Peyer's patch (tissue), 4 donors: ENCODE results near the gene RPL27A. TPM values are rescaled to one million over a fixed set of nuclear protein-coding genes. Genes with fewer than 3 reads are reported as not detected.

ENCODE experiments used
- DNase-seq, 3 donors: peaks; one replicate each; pipeline ENCODE4 v3.0.0-alpha.2; 2017 to 2019
- H3K27ac ChIP-seq, 4 donors: fragments of 200-600 bp; sonication (generic); one replicate each; pipeline ENCODE4 v1.5.1; 2016 to 2019
- H3K27me3 ChIP-seq, 2 donors: fragments of 200-600 bp; sonication (generic); one replicate each; pipeline ENCODE4 v1.5.1; 2019
- H3K36me3 ChIP-seq, 3 donors: fragments of 200-600 bp; sonication (generic); one replicate each; pipeline ENCODE4 v1.5.1; 2016 to 2019
- H3K4me1 ChIP-seq, 4 donors: fragments of 200-600 bp; sonication (generic); one replicate each; pipeline ENCODE4 v1.5.1; 2016 to 2019
- H3K4me3 ChIP-seq, 4 donors: fragments of 200-600 bp; sonication (generic); 1 replicate in 3 of 4; 2 replicates in 1 of 4; pipeline ENCODE4 v1.5.1; 2016 to 2019; ENCODE audit warnings: mild to moderate bottlenecking in 1 of 4
- H3K9me3 ChIP-seq, 4 donors: fragments of 200-600 bp; sonication (generic); one replicate each; pipeline ENCODE4 v1.5.1; 2016 to 2019; ENCODE audit warnings: mild to moderate bottlenecking in 1 of 4
- POLR2A ChIP-seq, 2 donors: fragments of 450-650 bp; IDR thresholded peaks; one replicate each; pipeline ENCODE4 v1.5.1; 2017; ENCODE audit warnings: antibody characterized with exemption in 2 of 2, mild to moderate bottlenecking in 2 of 2, moderate library complexity in 2 of 2
- total RNA-seq, 4 donors: library from RNA; depleted of rRNA; stranded (reverse); fragments of >200 nt; gene quantifications; one replicate each; pipeline ENCODE4 v1.1.0, GENCODE V29; 2016
- TF ChIP-seq, protein P1 (sequence below), 6 experiments: fragments of 450-650 bp in 4 of 6; fragments of 200-600 bp in 2 of 6; sonication (generic) in 1 of 6; IDR thresholded peaks; one replicate each; pipeline ENCODE4 v1.5.1; 2017 to 2019; ENCODE audit warnings: antibody characterized with exemption in 6 of 6, mild to moderate bottlenecking in 3 of 6, moderate library complexity in 1 of 6

Gene RPL27A
- total RNA-seq, 4 donors from 2014 or later, result 476 to 923 (median 619) TPM

DNA sequence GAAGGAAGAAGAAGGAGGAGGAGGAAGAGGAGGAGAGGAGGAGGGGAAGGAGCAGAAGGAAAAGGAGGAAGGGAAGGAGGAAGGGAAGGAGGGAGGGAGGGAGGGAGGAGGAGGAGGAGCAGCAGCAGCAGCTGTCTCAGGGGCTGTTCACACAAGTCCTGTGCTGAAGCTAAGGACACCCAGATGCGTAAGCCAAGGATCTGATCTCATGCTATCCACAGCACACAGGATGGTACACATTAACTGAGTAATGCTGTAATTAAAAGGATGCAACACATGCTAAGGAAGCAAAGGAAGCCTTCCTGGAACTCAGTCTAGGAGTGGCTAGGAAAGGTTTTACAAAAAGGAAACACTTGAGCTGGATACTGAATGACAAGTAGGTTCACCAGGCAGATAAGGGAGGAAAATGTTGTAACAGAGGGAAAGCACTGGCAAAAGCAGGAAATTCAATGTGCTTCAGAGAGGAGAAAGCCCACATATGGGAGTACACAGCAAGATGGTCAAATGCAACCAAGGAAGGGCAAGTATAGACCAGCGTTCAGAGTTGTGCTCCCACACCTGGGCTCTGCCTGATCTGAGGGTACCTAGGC, 32.1 kb upstream of the RPL27A start:
- TF ChIP-seq POLR2A (IDR thresholded peaks at IDR 0.05), result no peak
- TF ChIP-seq, protein P1, sequence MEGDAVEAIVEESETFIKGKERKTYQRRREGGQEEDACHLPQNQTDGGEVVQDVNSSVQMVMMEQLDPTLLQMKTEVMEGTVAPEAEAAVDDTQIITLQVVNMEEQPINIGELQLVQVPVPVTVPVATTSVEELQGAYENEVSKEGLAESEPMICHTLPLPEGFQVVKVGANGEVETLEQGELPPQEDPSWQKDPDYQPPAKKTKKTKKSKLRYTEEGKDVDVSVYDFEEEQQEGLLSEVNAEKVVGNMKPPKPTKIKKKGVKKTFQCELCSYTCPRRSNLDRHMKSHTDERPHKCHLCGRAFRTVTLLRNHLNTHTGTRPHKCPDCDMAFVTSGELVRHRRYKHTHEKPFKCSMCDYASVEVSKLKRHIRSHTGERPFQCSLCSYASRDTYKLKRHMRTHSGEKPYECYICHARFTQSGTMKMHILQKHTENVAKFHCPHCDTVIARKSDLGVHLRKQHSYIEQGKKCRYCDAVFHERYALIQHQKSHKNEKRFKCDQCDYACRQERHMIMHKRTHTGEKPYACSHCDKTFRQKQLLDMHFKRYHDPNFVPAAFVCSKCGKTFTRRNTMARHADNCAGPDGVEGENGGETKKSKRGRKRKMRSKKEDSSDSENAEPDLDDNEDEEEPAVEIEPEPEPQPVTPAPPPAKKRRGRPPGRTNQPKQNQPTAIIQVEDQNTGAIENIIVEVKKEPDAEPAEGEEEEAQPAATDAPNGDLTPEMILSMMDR (IDR thresholded peaks at IDR 0.05), result no peak
- Histone ChIP-seq H3K4me3 (no peak overlapping the region), H3K27ac (no peak overlapping the region), H3K9me3 (no peaks in the 10 kb centered on the region), H3K36me3 (peaks cover 0 to 50% (median 0%) of the 10 kb centered on the region in 3 donors), H3K27me3 (no peaks in the 10 kb centered on the region), H3K4me1 (no peaks in the 10 kb centered on the region)
- no peak for DNase-seq

DNA sequence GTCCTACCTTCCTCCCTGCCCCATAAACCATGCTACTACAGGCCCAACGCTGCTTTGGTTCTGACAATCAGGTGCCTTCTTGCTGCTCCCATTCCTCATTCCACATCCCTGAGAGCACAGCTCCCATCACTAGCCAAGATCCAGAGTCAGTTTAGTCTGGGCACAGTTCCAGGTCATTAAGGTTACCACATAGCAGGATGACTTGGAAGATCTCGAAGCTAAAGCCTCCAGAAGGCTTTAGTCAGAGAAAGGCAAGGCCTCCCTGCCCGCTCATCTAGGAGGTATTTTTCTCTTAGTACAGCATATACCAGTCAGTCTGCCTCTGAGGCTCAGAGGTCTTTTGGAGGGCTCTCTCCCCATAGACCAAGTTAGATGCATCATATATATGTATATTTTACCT, 30.5 kb upstream of the RPL27A start:
- H3K4me3 ChIP-seq, result no peak overlapping the region
- no peaks in the 10 kb centered on the region for H3K9me3 ChIP-seq
- H3K27me3 ChIP-seq, result no peaks in the 10 kb centered on the region
- H3K27ac ChIP-seq, result no peak overlapping the region
- TF ChIP-seq, protein P1 (IDR thresholded peaks at IDR 0.05), result no peak
- TF ChIP-seq POLR2A (IDR thresholded peaks at IDR 0.05), result no peak
- H3K4me1 ChIP-seq, result no peaks in the 10 kb centered on the region
- no peak for DNase-seq
- H3K36me3 ChIP-seq, result peaks cover 0 to 38% (median 0%) of the 10 kb centered on the region in 3 donors

DNA sequence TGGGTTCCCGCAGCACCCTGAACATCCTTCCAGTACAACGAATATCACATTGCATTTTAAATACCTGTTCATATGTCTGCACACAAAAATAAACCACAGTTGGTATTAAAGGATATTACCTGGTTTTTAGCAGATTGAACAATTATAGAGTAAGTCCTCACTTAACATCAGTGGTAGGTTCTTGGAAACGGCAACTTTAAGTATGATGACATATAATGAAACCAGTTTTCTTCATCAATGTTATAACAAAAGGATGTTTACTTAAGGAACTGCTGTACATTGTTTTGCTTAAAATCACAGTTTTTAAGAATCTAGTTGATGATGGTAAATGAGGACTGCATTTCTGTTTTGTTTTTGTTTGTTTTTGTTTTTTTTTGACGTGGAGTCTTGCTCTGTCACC, 28.1 kb upstream of the RPL27A start:
- Histone ChIP-seq H3K4me3 (no peak overlapping the region), H3K27me3 (no peaks in the 10 kb centered on the region), H3K4me1 (no peaks in the 10 kb centered on the region), H3K36me3 (peaks cover 0 to 17% (median 0%) of the 10 kb centered on the region in 3 donors), H3K27ac (no peak overlapping the region), H3K9me3 (no peaks in the 10 kb centered on the region)
- TF ChIP-seq POLR2A (IDR thresholded peaks at IDR 0.05), result no peak
- TF ChIP-seq, protein P1 (IDR thresholded peaks at IDR 0.05), result no peak
- DNase-seq, result no peak

DNA sequence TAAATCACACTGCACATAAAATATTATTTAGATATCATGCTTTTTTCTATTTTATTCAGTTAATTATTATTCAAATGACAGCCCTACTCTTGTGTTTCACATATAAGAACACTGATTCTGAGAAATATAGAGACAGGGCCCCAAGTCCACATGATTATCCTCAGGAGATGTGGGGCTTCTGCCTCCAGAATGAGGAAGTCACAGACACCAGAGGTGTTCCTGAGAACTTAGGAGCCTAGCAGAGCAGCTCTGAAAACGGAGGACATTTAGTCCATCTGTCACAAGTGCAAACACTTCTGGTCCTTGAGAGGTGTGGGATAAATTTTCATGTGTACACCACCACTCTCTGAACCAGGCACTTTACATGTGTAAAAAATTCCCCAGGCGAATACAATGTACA, 26.3 kb upstream of the RPL27A start:
- Histone ChIP-seq H3K27ac (no peak overlapping the region), H3K4me1 (no peaks in the 10 kb centered on the region), H3K36me3 (peaks cover 0 to under 1% (median 0%) of the 10 kb centered on the region in 3 donors), H3K4me3 (no peak overlapping the region), H3K9me3 (no peaks in the 10 kb centered on the region), H3K27me3 (no peaks in the 10 kb centered on the region)
- no peak for DNase-seq
- TF ChIP-seq POLR2A (IDR thresholded peaks at IDR 0.05), result no peak
- TF ChIP-seq, protein P1 (IDR thresholded peaks at IDR 0.05), result no peak

DNA sequence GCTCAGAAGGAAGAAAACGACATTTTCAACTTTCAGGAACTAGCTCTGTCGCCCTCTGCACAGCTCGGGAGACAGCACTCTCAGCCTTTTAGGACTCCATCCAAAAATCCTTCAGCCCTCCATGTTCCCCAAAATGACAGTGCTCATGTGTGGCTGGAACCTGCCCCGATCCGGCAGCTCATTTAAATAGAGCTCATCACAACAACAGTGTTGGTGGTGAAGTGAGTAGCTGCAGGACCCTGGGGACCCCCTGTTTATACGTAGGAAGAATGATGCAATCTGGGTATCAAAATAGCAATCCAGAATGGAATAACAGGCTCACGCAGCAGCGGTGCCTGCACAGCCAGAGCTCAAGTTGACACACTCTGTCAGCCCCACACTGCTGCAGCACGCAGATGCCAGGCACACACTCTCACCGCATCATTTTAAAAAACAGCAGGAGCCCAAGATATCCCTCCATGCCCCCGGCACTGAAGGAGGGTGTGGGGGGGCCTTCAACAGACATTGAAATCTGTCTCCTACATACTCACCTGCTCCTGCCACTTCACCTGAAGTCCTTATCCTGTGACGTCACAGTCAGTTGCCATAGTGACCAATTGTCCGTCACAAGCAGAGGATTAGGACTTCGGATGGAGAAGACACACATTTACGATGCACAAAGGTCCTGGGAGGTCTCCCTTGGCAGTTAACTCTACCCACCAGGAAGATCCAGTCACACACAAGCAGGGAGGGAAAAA, 24.1 kb upstream of the RPL27A start:
- H3K27ac ChIP-seq, result no peak overlapping the region
- H3K4me1 ChIP-seq, result no peaks in the 10 kb centered on the region
- H3K4me3 ChIP-seq, result no peak overlapping the region
- DNase-seq, result no peak
- H3K9me3 ChIP-seq, result no peaks in the 10 kb centered on the region
- no peaks in the 10 kb centered on the region for H3K27me3 ChIP-seq
- no peaks in the 10 kb centered on the region for H3K36me3 ChIP-seq
- no peak for TF ChIP-seq POLR2A (IDR thresholded peaks at IDR 0.05)
- TF ChIP-seq, protein P1 (IDR thresholded peaks at IDR 0.05), result no peak
